ENCODE results near the gene ZFP36L2.

GRCh38 chr2:43223521-43224001 lies 2.8 kb downstream of the ZFP36L2 start:
- TF ChIP-seq CTCF (IDR thresholded peaks at IDR 0.05) (no peak), POLR2A (IDR thresholded peaks at IDR 0.05) (no peak)

All from heart left ventricle (tissue), 13 donors.